NK-92 (cell line): ENCODE data around the gene OR13J1.
"Not testable (repeated sequence)": the region's sequence is repeated elsewhere in the genome, so short reads cannot be mapped to it uniquely, and the experiment has no call there.

Experiments
- DNase-seq: peaks from one replicate; lab custom pipeline; 2025; ENCODE audit not compliant: unreplicated experiment; lab: John Stamatoyannopoulos, UW

OR13J1 gene, protein sequence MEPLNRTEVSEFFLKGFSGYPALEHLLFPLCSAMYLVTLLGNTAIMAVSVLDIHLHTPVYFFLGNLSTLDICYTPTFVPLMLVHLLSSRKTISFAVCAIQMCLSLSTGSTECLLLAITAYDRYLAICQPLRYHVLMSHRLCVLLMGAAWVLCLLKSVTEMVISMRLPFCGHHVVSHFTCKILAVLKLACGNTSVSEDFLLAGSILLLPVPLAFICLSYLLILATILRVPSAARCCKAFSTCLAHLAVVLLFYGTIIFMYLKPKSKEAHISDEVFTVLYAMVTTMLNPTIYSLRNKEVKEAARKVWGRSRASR

DNA sequence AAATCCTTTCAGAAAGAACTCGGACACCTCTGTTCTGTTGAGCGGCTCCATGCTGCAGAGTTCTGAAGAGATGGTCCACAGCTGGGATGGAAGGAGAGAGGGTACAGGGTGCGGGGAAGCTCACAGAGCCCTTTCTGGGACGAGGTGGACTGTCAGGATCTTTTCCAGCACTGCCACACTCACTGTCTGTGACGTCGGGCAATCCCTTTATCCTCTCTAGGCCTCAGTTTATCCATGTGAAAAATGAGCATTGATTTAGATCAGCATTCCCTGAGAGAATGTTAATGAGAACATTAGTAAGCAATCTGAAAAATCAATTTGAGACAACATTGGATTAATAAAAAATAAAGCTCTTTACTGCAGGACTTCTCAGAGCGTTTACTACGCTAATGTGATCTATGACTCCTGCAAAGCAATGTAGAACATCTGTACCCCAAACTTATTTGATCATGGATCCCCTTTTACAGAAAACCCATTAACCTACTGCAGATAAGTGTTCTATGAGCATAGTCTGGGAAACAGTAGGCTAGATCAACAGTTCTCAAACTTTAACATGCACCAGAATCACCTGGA, at the start of gene OR13J1:
TSS of gene OR13J1 (minus strand) at position 51 of the 573 bp plus-strand sequence. CDS start at position 51, 0 bp downstream.
- DNase-seq = no peak

GRCh38 chr9:35919212-35920008, 49.2 kb upstream of the OR13J1 start:
- no peak for DNase-seq

DNA sequence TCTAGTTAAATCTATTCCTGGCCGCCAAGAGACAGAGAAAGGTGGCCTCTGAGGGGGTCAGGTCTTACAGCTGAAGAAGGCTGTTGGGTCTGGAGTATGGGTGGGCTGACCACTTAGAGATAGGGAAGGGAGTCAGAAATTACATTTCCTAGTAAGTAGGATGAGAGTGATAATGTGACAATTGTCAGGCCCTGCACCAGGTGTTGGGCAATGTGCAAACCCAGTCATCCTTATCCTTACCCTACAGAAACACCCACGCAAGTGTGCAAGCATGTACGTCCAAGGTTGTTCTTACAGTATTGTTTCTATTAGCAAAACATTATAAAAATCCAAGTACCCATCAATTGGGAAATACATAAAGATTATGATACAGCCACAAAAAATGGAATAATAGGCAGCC, 48.6 kb upstream of the OR13J1 start:
- DNase-seq = no peak

DNA sequence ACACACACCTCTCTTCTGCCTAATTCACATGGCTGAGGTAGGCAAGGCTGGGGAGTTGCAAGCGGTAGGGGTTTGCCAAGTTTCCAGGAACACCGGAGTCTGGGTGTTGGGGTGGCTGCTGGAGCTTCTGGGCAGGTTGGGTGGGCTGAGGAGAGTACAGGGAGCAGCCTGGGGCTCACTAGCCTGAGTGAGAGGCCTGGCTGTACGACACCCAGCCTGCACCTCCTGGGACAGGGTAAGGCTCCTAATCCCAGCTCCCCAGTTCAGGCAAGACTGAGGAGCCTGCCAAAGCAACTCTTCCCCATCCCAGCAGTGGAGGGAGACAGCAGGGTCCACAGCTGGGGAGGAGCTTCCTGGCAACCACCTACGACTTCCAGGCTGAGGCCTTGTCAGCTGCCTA, 47.1 kb upstream of the OR13J1 start:
- DNase-seq = no peak

- DNase-seq = no peak
Measured at GRCh38 chr9:35915681-35916294, 45.6 kb upstream of the OR13J1 start.

DNA sequence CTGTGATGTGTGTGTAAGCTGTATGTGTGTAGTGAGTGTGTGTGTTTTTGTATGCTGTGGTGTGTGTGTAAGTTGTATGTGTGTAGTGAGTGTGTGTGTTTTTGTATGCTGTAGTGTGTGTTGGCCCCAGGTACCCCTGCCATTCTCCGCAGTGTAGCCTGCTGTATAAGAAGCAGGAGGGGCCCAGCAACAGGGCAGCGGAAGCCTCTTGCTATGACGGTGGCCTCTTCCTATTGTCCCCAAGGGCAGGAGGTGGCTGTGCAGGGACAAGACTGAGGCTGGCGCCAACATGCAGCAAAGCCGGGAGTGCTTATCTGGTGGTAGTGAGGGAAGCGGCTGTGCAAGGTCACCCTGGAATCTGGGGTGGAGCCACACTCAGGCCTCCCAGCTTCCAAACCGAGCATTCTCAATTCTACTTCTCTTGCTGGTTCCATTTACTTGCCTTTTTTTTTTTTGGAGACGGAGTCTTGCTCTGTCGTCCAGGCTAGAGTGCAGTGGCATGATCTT, 44.2 kb upstream of the OR13J1 start:
- DNase-seq = no peak

GRCh38 chr9:35913429-35913828, 43.2 kb upstream of the OR13J1 start:
- DNase-seq = not testable (repeated sequence)

- no peak for DNase-seq
Measured at GRCh38 chr9:35912791-35913400, 42.7 kb upstream of the OR13J1 start.

DNA sequence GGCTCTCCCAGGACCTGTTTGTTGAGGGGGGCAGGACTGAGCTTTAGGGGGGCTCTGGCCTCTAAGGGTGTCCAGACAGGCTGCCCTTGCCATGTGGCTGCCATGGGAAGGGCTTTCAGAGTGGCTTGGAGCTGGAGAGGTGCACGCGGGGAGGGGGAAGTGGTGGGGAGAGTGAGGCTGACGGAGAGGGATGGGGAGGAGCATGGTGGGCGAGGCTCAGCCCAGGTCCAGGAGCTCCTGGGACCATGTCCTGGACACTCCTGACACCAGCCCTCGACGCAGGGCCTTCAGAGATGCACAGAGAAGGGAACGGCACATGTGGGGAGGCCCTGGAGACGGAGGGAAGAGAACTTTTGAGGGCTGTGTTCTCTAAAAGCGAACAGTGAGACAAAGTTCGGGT, 41.5 kb upstream of the OR13J1 start:
- no peak for DNase-seq

DNA sequence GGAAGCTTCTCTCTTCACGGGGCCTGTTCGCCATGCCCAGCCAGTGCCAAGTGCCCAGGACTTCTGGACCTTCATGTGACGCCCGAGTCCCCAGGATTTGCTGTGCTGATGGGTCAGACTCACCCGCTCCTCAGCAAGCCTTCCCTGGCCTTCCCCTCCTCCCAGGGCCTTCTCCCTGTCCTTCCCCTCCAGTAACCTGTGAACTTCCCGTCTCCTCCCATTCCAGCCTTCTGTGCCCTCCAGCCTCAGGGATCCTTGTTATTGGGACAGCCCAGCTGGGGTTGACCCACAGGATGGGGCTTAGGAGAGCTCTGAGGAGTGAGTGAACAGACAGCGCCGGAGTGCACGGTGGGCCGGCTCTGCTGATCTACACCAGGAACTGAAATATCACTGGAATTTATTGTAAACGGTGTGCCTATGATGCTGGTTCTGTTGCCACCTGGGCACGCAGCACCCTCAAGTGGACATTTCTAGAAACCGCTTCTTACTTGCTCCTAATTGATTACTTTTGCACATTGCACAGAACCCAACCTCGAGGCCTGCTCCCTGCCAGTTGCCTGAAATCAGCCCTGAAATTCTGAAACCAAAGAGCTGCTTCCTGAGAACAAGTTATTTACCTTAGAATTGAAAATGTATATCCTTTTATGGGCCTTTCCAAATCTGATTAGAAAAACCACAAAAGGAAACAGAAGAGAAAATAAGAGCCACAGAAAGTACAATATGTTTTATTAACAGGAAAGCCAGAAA, 40.6 kb upstream of the OR13J1 start:
- no peak for DNase-seq

- DNase-seq = no peak
Measured at GRCh38 chr9:35909687-35910612, 39.7 kb upstream of the OR13J1 start.

DNA sequence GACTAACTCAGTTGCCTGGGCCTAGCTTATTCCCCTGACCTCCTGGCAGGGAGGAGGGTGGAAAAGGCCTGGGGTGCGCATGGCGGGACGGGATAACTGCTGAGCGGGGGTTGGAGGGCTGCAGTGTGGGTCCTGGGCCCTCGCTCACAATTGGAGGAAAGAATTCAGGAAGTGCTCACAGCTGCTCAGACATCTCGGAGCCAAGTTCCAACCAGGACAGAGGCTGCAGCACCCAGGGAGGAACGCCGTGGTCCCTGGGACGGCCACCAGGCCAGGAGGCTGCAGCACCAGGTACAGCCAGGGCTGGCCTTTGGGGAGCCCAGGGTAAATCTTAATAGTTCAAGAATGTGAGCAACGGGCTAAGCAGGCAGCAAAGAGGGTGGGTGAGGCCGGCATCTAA, 39.1 kb upstream of the OR13J1 start, which contains the start of gene SPAAR:
TSS of gene SPAAR (plus strand) at position 217 of the 400 bp plus-strand sequence. CDS start 974 bp downstream, outside the sequence.
- DNase-seq = no peak

- no peak for DNase-seq
Measured at GRCh38 chr9:35908504-35909125, 38.4 kb upstream of the OR13J1 start.

GRCh38 chr9:35907711-35908503, 37.7 kb upstream of the OR13J1 start:
- DNase-seq = no peak

- no peak for DNase-seq
Measured at GRCh38 chr9:35906923-35907699, 36.9 kb upstream of the OR13J1 start.

- DNase-seq = no peak
Measured at GRCh38 chr9:35905912-35906679, 35.9 kb upstream of the OR13J1 start, which contains the start of gene HRCT1. TSS of gene HRCT1 (plus strand) at chr9:35906202. CDS start at chr9:35906288, 86 bp downstream.
